Esophagus mucosa (tissue), 1 donor: Measurements from ENCODE around the gene PTPN11. TPM values are rescaled to one million over a fixed set of nuclear protein-coding genes. Genes with fewer than 3 reads are reported as not detected.

Experiments
- ATAC-seq: fragments of 200-7000 bp; cut with Tn5 transposase; one replicate; pipeline ENCODE4 v1.9.1; 2020
- total RNA-seq: library from RNA; stranded (reverse); gene quantifications from one replicate; pipeline ENCODE4 v1.2.4, GENCODE V29; 2023
- donor health status: DM: yes; HTN: yes; CAD: no.

Gene PTPN11
- total RNA-seq, 1 donor from 2014 or later = 53.6 TPM

DNA sequence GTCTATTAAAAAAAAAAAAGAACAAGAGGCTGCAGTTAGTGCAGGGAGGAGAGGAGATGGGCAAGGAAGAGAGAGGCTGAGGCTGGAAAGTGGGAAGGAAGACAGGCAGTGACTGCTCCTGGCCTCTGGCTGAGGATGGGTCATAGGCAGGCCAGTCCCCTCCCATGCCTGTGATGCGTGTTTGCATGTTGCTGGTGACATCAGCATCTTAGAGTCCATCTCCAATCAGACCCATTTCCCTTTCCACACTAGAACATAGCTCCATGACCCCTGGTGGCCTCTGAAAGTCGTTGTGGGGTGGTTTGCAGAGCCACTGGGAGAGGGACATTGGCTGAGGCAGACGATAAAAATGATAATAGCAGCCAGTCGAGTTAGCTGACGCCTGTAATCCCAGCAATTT, 132.9 kb downstream of the PTPN11 start:
- no peak for ATAC-seq

DNA sequence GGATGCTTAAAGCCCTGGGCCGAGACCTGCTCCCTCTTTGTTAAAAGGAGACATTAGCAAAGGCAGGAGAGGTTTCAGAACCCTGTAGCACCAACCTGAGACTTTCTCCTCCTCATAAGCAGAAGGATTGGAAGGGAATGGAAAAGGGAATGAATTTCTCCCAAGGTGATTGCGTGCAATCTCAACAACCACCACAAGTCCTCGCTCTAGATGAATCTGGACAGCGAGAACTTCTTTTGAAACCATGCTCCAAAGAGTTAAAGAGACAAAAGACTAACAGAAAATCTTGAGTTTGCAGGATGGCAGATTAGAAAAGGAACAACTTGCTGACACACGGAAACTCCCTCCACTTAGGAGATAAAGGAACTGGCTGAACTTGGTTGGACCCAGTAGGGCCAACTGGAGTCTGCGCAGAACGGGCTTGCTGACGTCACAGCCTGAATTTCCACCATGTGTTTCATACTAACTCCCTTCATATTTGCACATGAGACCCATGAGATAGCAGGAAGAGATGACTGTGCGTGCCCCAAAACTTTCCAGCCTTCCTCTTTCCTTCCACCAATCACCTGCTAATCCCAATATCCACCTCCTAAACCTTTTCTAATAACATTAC, 137.0 kb downstream of the PTPN11 start:
- no peak for ATAC-seq

DNA sequence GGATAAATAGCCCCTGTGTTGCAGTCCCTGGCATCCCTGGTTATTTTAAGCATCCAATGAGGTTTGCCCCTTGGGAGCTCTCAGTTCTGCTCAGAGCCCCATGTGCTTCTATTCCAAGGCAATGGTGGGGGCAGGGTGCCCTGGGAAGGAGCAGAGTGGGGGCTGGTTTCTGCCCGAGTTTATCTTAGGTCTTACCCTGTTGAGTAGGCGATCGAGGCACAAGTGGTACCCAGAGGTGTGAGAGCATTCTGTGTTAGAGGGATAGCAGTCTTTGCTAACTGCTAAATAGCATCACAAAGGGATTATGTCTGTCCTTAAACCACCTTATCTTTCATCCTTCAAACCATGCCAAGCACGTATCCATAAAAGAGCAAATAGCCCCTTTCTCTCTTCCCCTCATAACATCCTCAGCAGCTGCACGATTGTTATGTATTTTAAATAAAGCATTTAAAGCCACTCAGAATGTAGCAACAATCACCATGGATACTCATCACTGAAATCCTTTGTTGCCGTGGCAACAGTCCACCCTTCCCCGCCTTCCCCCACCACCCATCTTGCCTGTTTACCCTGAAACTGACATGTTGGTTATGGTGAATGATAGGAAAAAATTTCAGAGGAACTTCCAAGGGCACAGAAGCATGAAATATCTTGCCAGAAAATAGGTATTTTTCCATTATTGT, 139.3 kb downstream of the PTPN11 start:
- ATAC-seq = no peak

Other genes starting within 250 kb of the PTPN11 start
- 30.5 TPM for gene HECTD4, start 36.5 kb upstream of the PTPN11 start, total RNA-seq
- gene RPL6, start 9.3 kb upstream of the PTPN11 start, total RNA-seq = 1,486 TPM